ENCODE results near the gene LEO1. TPM values are rescaled to one million over a fixed set of nuclear protein-coding genes. Genes with fewer than 3 reads are reported as not detected.

LEO1 gene
- total and polyA plus RNA-seq, 2 of the 13 experiments (the other 11 are each of a cell fraction or from before 2014, with no cell fraction given) = 17.0 to 60.3 TPM

DNA sequence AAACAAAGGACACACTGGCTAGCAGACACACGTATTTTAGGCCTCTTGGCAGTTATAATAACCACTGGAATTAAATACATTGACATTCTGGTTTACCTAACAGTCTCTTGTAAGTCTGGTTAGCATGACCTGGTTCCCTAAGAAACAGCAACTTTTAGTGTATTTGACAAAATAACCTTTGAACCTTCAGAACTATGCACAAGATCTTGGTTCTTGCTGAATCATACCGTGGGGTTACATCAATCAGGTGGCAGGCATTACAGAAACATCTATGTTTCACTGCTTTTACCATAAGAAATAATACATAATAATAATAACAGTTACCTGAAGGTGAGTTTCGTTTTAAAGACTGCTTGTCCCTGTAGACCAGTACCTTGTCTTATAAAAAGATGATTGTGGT is 18.8 kb downstream of the LEO1 start:
- no peak overlapping the region for H3K4me2 ChIP-seq (ENCODE audit: low read depth, low read length)
- 75% methylated on average over 3 of the region's 3 CpGs for WGBS (ENCODE audit: low lambda C conversion rate)
- H3K4me1 ChIP-seq (ENCODE audit: insufficient read depth, low read length) = peaks cover 11% of the 10 kb centered on the region
- H3K79me2 ChIP-seq (ENCODE audit: insufficient read depth, low read length) = no peaks in the 10 kb centered on the region
- H3K9me3 ChIP-seq (ENCODE audit: low read length) = no peaks in the 10 kb centered on the region
- H3K36me3 ChIP-seq (replicated peaks in 1 of 2; ENCODE audit: control insufficient read depth in 1 of 2, insufficient read depth in 2 of 2, low read length in 2 of 2) = peaks cover 42 to 93% of the 10 kb centered on the region in 2 experiments
- no TSS peak for BruUV-seq (replicated peaks)
- CTCF ChIA-PET (ENCODE audit: low intra/inter-chr PET ratio, low total read pairs) = no interaction called here
- no peaks in the 10 kb centered on the region for H3K27me3 ChIP-seq (ENCODE audit: control insufficient read depth in 1 of 2, insufficient read depth in 2 of 2, low read length in 2 of 2)
- DNase-seq (ENCODE audit: low spot score) = no peak
- no peak overlapping the region for H3K27ac ChIP-seq (ENCODE audit: extremely low read length, insufficient read depth, low read length)
- H3K9ac ChIP-seq (ENCODE audit: insufficient read depth, low read depth, low read length) = no peak overlapping the region
- H2AFZ ChIP-seq (ENCODE audit: low read length) = no peak overlapping the region
- intact Hi-C loops (cut with micrococcal nuclease; ENCODE audit: unreplicated experiment) (no loop called here), in situ Hi-C loops (cut with HindIII; ENCODE audit: extremely low pct_ligation_motif_present, low pct_unique_long_range_greater_than_20kb) (no loop called here)
- H4K20me1 ChIP-seq (ENCODE audit: insufficient read depth, low read length) = peaks cover 4% of the 10 kb centered on the region; the same call in 1 of the 2 replicates
- ATAC-seq = no peak
- FAIRE-seq = no peak
- no peak overlapping the region for H3K4me3 ChIP-seq (replicated peaks in 1 of 3; ENCODE audit: insufficient read depth in 1 of 3, low read depth in 2 of 3, low read length in 3 of 3)
- POLR2A ChIA-PET = no interaction called here
- TF ChIP-seq, protein P1, sequence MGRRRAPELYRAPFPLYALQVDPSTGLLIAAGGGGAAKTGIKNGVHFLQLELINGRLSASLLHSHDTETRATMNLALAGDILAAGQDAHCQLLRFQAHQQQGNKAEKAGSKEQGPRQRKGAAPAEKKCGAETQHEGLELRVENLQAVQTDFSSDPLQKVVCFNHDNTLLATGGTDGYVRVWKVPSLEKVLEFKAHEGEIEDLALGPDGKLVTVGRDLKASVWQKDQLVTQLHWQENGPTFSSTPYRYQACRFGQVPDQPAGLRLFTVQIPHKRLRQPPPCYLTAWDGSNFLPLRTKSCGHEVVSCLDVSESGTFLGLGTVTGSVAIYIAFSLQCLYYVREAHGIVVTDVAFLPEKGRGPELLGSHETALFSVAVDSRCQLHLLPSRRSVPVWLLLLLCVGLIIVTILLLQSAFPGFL (CRISPR knock-in tag; IDR thresholded peaks at IDR 0.05) = no peak
- TF ChIP-seq GATA4 (IDR thresholded peaks at IDR 0.05; ENCODE audit: borderline replicate concordance, low read depth) (no peak), TEAD3 (CRISPR knock-in tag; optimal IDR thresholded peaks at IDR 0.05; ENCODE audit: borderline replicate concordance) (no peak), KLF12 (CRISPR knock-in tag; IDR thresholded peaks at IDR 0.05; ENCODE audit: borderline replicate concordance) (no peak), ZNF430 (CRISPR knock-in tag; IDR thresholded peaks at IDR 0.05) (no peak), NCOR1 (IDR thresholded peaks at IDR 0.05; ENCODE audit: borderline replicate concordance, low read length) (no peak), ADNP (CRISPR knock-in tag; IDR thresholded peaks at IDR 0.05) (no peak), KDM5A (IDR thresholded peaks at IDR 0.05; ENCODE audit: borderline replicate concordance, low read length) (no peak), TGIF2 (CRISPR knock-in tag; IDR thresholded peaks at IDR 0.05) (no peak)
- TF ChIP-seq, protein P2, sequence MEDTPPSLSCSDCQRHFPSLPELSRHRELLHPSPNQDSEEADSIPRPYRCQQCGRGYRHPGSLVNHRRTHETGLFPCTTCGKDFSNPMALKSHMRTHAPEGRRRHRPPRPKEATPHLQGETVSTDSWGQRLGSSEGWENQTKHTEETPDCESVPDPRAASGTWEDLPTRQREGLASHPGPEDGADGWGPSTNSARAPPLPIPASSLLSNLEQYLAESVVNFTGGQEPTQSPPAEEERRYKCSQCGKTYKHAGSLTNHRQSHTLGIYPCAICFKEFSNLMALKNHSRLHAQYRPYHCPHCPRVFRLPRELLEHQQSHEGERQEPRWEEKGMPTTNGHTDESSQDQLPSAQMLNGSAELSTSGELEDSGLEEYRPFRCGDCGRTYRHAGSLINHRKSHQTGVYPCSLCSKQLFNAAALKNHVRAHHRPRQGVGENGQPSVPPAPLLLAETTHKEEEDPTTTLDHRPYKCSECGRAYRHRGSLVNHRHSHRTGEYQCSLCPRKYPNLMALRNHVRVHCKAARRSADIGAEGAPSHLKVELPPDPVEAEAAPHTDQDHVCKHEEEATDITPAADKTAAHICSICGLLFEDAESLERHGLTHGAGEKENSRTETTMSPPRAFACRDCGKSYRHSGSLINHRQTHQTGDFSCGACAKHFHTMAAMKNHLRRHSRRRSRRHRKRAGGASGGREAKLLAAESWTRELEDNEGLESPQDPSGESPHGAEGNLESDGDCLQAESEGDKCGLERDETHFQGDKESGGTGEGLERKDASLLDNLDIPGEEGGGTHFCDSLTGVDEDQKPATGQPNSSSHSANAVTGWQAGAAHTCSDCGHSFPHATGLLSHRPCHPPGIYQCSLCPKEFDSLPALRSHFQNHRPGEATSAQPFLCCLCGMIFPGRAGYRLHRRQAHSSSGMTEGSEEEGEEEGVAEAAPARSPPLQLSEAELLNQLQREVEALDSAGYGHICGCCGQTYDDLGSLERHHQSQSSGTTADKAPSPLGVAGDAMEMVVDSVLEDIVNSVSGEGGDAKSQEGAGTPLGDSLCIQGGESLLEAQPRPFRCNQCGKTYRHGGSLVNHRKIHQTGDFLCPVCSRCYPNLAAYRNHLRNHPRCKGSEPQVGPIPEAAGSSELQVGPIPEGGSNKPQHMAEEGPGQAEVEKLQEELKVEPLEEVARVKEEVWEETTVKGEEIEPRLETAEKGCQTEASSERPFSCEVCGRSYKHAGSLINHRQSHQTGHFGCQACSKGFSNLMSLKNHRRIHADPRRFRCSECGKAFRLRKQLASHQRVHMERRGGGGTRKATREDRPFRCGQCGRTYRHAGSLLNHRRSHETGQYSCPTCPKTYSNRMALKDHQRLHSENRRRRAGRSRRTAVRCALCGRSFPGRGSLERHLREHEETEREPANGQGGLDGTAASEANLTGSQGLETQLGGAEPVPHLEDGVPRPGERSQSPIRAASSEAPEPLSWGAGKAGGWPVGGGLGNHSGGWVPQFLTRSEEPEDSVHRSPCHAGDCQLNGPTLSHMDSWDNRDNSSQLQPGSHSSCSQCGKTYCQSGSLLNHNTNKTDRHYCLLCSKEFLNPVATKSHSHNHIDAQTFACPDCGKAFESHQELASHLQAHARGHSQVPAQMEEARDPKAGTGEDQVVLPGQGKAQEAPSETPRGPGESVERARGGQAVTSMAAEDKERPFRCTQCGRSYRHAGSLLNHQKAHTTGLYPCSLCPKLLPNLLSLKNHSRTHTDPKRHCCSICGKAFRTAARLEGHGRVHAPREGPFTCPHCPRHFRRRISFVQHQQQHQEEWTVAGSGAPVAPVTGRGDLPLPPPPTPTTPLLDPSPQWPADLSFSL (CRISPR knock-in tag; IDR thresholded peaks at IDR 0.05) = no peak
- TF ChIP-seq, protein P3, sequence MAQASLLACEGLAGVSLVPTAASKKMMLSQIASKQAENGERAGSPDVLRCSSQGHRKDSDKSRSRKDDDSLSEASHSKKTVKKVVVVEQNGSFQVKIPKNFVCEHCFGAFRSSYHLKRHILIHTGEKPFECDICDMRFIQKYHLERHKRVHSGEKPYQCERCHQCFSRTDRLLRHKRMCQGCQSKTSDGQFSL (CRISPR knock-in tag; IDR thresholded peaks at IDR 0.05) = no peak
- TF ChIP-seq, protein P4, sequence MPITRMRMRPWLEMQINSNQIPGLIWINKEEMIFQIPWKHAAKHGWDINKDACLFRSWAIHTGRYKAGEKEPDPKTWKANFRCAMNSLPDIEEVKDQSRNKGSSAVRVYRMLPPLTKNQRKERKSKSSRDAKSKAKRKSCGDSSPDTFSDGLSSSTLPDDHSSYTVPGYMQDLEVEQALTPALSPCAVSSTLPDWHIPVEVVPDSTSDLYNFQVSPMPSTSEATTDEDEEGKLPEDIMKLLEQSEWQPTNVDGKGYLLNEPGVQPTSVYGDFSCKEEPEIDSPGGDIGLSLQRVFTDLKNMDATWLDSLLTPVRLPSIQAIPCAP (CRISPR knock-in tag; IDR thresholded peaks at IDR 0.05; ENCODE audit: low read depth) = no peak

All from HepG2 (cell line).